ENCODE results near the gene DCST1. TPM values are rescaled to one million over a fixed set of nuclear protein-coding genes. Genes with fewer than 3 reads are reported as not detected.

Gene DCST1
- total RNA-seq, 1 donor from 2014 or later: not detected

DNA sequence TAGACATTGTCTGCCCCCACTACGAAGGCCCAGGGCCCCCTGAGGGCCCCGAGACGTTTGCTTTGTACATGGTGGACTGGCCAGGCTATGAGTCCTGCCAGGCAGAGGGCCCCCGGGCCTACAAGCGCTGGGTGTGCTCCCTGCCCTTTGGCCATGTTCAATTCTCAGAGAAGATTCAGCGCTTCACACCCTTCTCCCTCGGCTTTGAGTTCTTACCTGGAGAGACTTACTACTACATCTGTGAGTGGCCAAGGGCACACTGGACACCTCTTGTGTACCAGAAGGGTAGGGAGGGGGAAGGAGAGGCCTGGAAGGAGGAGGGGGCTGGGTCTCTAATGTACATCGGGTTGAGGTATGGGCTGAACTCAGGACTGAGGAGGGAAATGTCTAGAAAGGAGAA is 33.2 kb downstream of the DCST1 start:
- DNase-seq (ENCODE audit: low read depth) (no peak), FAIRE-seq (no peak)
- no peaks in the 10 kb centered on the region for H3K27me3 ChIP-seq (ENCODE audit: control insufficient read depth, insufficient read depth, low read length)
- H3K36me3 ChIP-seq (ENCODE audit: control insufficient read depth, insufficient read depth, low read length): peaks cover 20% of the 10 kb centered on the region
- TF ChIP-seq, protein P1, sequence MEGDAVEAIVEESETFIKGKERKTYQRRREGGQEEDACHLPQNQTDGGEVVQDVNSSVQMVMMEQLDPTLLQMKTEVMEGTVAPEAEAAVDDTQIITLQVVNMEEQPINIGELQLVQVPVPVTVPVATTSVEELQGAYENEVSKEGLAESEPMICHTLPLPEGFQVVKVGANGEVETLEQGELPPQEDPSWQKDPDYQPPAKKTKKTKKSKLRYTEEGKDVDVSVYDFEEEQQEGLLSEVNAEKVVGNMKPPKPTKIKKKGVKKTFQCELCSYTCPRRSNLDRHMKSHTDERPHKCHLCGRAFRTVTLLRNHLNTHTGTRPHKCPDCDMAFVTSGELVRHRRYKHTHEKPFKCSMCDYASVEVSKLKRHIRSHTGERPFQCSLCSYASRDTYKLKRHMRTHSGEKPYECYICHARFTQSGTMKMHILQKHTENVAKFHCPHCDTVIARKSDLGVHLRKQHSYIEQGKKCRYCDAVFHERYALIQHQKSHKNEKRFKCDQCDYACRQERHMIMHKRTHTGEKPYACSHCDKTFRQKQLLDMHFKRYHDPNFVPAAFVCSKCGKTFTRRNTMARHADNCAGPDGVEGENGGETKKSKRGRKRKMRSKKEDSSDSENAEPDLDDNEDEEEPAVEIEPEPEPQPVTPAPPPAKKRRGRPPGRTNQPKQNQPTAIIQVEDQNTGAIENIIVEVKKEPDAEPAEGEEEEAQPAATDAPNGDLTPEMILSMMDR (IDR thresholded peaks at IDR 0.05; ENCODE audit: insufficient read depth, low read length, severe bottlenecking): no peak
- H3K4me3 ChIP-seq (ENCODE audit: low read depth, low read length): no peak overlapping the region

DNA sequence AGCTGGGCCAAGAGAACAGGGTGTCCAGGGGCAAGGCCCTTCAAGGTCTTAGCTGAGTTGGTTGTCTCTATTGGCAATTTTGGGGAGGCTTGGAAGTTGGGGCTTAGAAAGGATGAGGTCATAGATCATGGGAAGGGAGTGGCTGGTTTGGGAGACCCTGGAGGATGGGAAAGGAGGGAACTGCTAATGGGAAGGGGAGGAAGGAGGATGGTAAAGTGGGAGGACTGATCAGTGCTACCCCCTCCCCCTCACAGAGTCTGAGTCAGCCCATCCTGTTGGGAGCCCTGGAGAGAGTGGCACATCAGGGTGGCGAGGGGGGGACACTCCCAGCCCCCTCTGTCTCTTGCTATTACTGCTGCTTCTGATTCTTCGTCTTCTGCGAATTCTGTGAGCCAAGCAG is 35.0 kb downstream of the DCST1 start:
- Histone ChIP-seq H3K27me3 (ENCODE audit: control insufficient read depth, insufficient read depth, low read length) (no peaks in the 10 kb centered on the region), H3K4me3 (ENCODE audit: low read depth, low read length) (no peak overlapping the region), H3K36me3 (ENCODE audit: control insufficient read depth, insufficient read depth, low read length) (peaks cover 13% of the 10 kb centered on the region)
- DNase-seq (ENCODE audit: low read depth): no peak
- FAIRE-seq: no peak
- TF ChIP-seq, protein P1 (IDR thresholded peaks at IDR 0.05; ENCODE audit: insufficient read depth, low read length, severe bottlenecking): no peak

DNA sequence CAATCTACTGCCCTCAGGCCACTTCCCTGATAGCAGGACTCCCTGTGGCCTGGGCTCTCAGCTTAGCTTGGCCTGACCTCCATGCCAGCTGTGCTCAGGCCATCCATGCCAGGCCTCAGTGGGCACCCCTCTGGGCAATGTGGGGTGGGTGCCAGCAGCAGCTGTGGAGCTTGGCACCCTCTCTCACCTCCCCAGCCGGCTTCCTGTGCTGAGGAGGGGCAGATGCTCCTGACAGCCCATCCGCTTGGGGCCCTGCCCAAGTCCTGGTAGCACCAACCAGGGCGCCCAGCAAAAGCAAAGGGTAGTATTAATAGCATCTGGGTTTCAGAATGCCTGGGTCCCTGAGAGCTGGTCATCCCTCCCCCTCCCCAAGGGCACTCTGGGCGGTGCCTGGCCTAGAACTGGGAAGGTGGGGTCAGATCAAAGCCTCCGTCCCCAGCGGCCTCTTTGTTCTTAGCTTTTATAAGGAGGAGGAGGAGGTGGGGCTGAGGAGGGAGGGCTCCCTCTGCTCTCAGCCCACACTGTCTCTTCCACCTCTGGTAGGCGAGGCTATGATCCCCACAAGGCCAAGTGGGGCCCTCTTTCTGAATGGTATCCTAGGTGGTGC is 36.0 kb downstream of the DCST1 start:
- Histone ChIP-seq H3K27me3 (ENCODE audit: control insufficient read depth, insufficient read depth, low read length) (no peaks in the 10 kb centered on the region), H3K4me3 (ENCODE audit: low read depth, low read length) (no peak overlapping the region), H3K36me3 (ENCODE audit: control insufficient read depth, insufficient read depth, low read length) (peaks cover 13% of the 10 kb centered on the region)
- DNase-seq (ENCODE audit: low read depth) (no peak), FAIRE-seq (no peak)
- TF ChIP-seq, protein P1 (IDR thresholded peaks at IDR 0.05; ENCODE audit: insufficient read depth, low read length, severe bottlenecking): no peak

DNA sequence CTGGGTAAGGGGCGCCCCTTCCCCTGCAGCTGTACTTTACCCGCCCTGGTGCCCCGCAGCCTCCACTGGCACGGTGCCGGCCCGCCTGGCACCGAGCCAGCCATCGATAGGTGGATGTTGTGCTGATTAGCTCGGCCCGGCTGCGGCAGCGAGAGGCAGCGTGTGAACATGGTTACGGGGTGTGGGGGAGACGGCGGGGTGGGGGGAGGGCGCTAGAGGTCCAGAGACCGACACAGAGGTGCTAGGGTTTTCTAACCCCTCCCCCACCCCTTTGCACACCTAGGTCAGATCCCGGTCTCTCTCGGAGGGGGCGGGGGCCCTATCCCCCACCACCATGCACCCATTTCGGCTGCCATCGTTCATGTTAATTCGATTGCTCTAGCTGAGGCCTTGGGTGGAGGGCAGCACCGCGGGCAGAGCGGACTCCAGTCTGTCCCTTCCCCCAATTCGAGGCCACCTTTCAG is 36.6 kb downstream of the DCST1 start:
- DNase-seq (ENCODE audit: low read depth): no peak
- no peak for FAIRE-seq
- Histone ChIP-seq H3K36me3 (ENCODE audit: control insufficient read depth, insufficient read depth, low read length) (peaks cover 11% of the 10 kb centered on the region), H3K27me3 (ENCODE audit: control insufficient read depth, insufficient read depth, low read length) (no peaks in the 10 kb centered on the region), H3K4me3 (ENCODE audit: low read depth, low read length) (no peak overlapping the region)
- TF ChIP-seq, protein P1 (IDR thresholded peaks at IDR 0.05; ENCODE audit: insufficient read depth, low read length, severe bottlenecking): no peak

DNA sequence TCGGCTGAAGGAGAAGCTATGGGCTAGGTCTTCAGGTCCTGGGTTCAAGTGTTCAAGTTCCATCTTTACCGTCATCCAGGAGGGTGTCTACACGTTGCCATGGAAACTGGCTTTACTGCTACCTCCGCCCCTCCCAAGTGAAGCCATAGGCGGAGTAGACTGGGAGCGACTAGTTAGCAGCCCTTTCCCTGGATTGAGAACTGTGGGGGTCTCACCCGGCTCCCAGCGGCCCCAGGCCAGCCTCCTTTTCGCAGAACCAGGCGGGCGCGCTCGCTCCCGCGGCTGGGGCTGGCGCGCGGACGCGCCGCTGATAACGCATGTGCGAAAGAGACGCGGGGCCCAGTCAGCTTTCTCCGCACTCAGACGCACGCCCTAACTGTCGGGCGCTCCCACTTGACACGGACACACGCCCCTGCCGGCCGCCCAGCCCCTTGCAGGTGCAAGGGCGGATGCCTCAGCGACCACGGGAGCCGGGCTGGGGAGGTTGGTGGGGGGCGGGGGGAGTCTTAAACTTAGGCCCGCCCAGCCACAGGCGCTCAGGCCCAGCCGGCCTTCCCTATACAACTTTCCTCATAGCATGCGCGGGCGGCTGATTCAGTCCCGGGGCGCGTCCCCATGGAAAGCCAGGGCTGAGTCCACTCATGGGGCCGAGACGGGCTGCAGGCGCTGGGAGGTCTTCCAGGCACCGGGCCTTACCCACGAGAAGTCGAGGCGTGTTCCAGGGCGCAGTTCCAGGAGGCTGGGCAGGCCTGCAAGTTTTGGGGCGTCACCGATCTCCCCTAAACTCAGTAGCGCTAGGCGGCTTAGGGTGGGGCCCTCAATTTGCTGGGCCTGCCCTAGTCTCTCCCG is 37.3 kb downstream of the DCST1 start:
- peak overlapping the region; percentile 35 for H3K4me3 ChIP-seq (ENCODE audit: low read depth, low read length)
- TF ChIP-seq, protein P1 (IDR thresholded peaks at IDR 0.05; ENCODE audit: insufficient read depth, low read length, severe bottlenecking): peak; percentile 47
- DNase-seq (ENCODE audit: low read depth) (peak; percentile 66), FAIRE-seq (no peak)
- peaks cover 11% of the 10 kb centered on the region for H3K36me3 ChIP-seq (ENCODE audit: control insufficient read depth, insufficient read depth, low read length)
- H3K27me3 ChIP-seq (ENCODE audit: control insufficient read depth, insufficient read depth, low read length): no peaks in the 10 kb centered on the region
